ENCODE data around the gene TRIP6. TPM values are rescaled to one million over a fixed set of nuclear protein-coding genes. Genes with fewer than 3 reads are reported as not detected.

The TRIP6 gene
- total and polyA plus RNA-seq, 2 of the 8 experiments (the other 6 are each of a cell fraction or from before 2014, with no cell fraction given): 88.4 to 103 TPM

GRCh38 chr7:100888988-100889750 lies 22.0 kb downstream of the TRIP6 start, which contains the start of gene UFSP1:
Gene UFSP1 (minus strand): TSS chr7:100889715. CDS start chr7:100889271, 444 bp downstream.
- DNase-seq (ENCODE audit: low read depth in 1 of 2, low spot score in 2 of 2) (peak in 1 of 2 experiments; percentile 82), FAIRE-seq (no peak)
- H2AFZ ChIP-seq (ENCODE audit: low read length): no peak within 1 kb of the TSS
- TF ChIP-seq KDM4A (IDR thresholded peaks at IDR 0.05; ENCODE audit: low read depth, low read length, severe bottlenecking) (peak; percentile 42), ATF3 (IDR thresholded peaks at IDR 0.05; ENCODE audit: insufficient read depth, low read depth, low read length) (no peak), RBBP5 (IDR thresholded peaks at IDR 0.05; ENCODE audit: borderline replicate concordance, low read depth, low read length) (no peak), HDAC6 (IDR thresholded peaks at IDR 0.05; ENCODE audit: low read depth, low read length) (no peak), E2F6 (IDR thresholded peaks at IDR 0.05) (peak; percentile 61), POLR2AphosphoS5 (IDR thresholded peaks at IDR 0.05; ENCODE audit: low read depth, low read length) (0 out of 2 replicates have a peak, but pooled peaks have one; percentile 85), SIN3A (conservative IDR thresholded peaks at IDR 0.05 in 1 of 2, IDR thresholded peaks at IDR 0.05 in 1 of 2; ENCODE audit: low read depth in 1 of 2, low read length in 2 of 2) (peak; percentile 51 to 87; a peak in 2 of 4 replicates), TAF7 (optimal IDR thresholded peaks at IDR 0.05; ENCODE audit: borderline replicate concordance, low read depth, low read length) (peak; percentile 16), SIRT6 (IDR thresholded peaks at IDR 0.05; ENCODE audit: low read length) (no peak)

More at GRCh38 chr7:100888988-100889750, 22.0 kb downstream of the TRIP6 start, which contains the start of gene UFSP1:
- Histone ChIP-seq H2BK120ac (replicated peaks; ENCODE audit: low read depth, low read length) (no peak within 1 kb of the TSS), H3K9ac (replicated peaks in 1 of 4; ENCODE audit: extremely low read depth in 1 of 4, low read depth in 3 of 4, low read length in 3 of 4) (peak within 1 kb of the TSS; percentile 86 to 92 (median 88)), H3K23ac (ENCODE audit: insufficient read length) (peak within 1 kb of the TSS; percentile 40), H2BK20ac (ENCODE audit: low read length) (no peak within 1 kb of the TSS), H4K8ac (ENCODE audit: extremely low read depth, insufficient read depth, low read length) (peak within 1 kb of the TSS; percentile 87), H3K79me1 (ENCODE audit: low read depth, low read length) (peaks cover 14% of the 10 kb centered on the region), H4K20me1 (replicated peaks in 1 of 2; ENCODE audit: control insufficient read depth in 1 of 2, insufficient read depth in 2 of 2, low read length in 2 of 2) (peaks cover 15 to 17% of the 10 kb centered on the region in 2 experiments), H3K27me3 (replicated peaks in 1 of 4; ENCODE audit: control insufficient read depth in 3 of 4, extremely low read depth in 1 of 4, insufficient read depth in 3 of 4, low read length in 3 of 4) (peaks cover 0 to 8% (median under 1%) of the 10 kb centered on the region in 4 experiments; a peak in 3 of 7 replicates), H3K4me3 (ENCODE audit: extremely low read depth in 1 of 4, insufficient read depth in 2 of 4, low read depth in 3 of 4, low read length in 4 of 4) (peak within 1 kb of the TSS; percentile 75 to 91 (median 78)), H2BK15ac (ENCODE audit: low read length) (peak within 1 kb of the TSS; percentile 94; the same call in 1 of the 2 replicates), H4K91ac (replicated peaks; ENCODE audit: insufficient read length, low read length) (peak within 1 kb of the TSS; percentile 90), H2AK5ac (ENCODE audit: low read depth, low read length) (no peak within 1 kb of the TSS; the same call in 1 of the 2 replicates), H3K18ac (ENCODE audit: extremely low read depth, low read length) (peak within 1 kb of the TSS; percentile 98), H4K5ac (ENCODE audit: insufficient read length, low read depth, low read length) (peak within 1 kb of the TSS; percentile 92), H3K27ac (ENCODE audit: low read depth, low read length) (peak within 1 kb of the TSS; percentile 86), H3K4me1 (replicated peaks in 1 of 4; ENCODE audit: control insufficient read depth in 3 of 4, insufficient read depth in 4 of 4, low read length in 3 of 4) (peaks cover 0 to 20% (median 5%) of the 10 kb centered on the region in 4 experiments; a peak in 6 of 7 replicates), H3K4ac (replicated peaks; ENCODE audit: insufficient read length, low read depth, low read length) (peak within 1 kb of the TSS; percentile 98), H3K36me3 (ENCODE audit: control insufficient read depth in 2 of 4, insufficient read depth in 4 of 4, low read length in 3 of 4) (peaks cover 28 to 48% (median 38%) of the 10 kb centered on the region in 4 experiments), H3K56ac (replicated peaks; ENCODE audit: insufficient read length, low read depth, low read length) (peak within 1 kb of the TSS; percentile 78), H3K14ac (ENCODE audit: insufficient read length) (peak within 1 kb of the TSS; percentile 81), H3K4me2 (ENCODE audit: insufficient read depth in 1 of 2, low read depth in 2 of 2, low read length in 2 of 2) (peak within 1 kb of the TSS; percentile 91 to 96), H2BK5ac (ENCODE audit: low read depth, low read length) (peak within 1 kb of the TSS; percentile 99), H3K23me2 (ENCODE audit: low read depth, low read length) (peaks cover 20% of the 10 kb centered on the region; the same call in 1 of the 2 replicates), H3K79me2 (ENCODE audit: control insufficient read depth in 1 of 2, insufficient read depth in 2 of 2, low read length in 2 of 2) (peaks cover 0 to 25% of the 10 kb centered on the region in 2 experiments; a peak in 2 of 4 replicates), H2BK12ac (ENCODE audit: low read depth, low read length) (peak within 1 kb of the TSS; percentile 71; the same call in 1 of the 2 replicates), H3K9me3 (ENCODE audit: insufficient read depth in 2 of 2, low read depth in 1 of 2, low read length in 1 of 2) (no peaks in the 10 kb centered on the region; a peak in 1 of 4 replicates)
- CTCF ChIA-PET (ENCODE audit: partially characterized antibody): interaction anchor here (0.6 to 1.7 kb wide), 15 partner anchors 11 to 495 kb away, joined by 3 to 6 read pairs (median 3); partner anchors contain the start of genes POP7 and SLC12A9
- 2% methylated on average over 38 of the region's 73 CpGs; no CpG with 5 or more reads in 1 of the 2 experiments for WGBS, 2 experiments (ENCODE audit: extremely low coverage in 1 of 2, insufficient coverage in 1 of 2, insufficient read length in 1 of 2, insufficient replicate concordance in 2 of 2, low coverage in 1 of 2, low lambda C conversion rate in 2 of 2, missing lambda C conversion rate in 1 of 2)
- POLR2A ChIA-PET (ENCODE audit: partially characterized antibody): interaction anchor here (0.5 to 10.1 kb wide), 32 partner anchors 10 to 1537 kb away, joined by 3 to 313 read pairs (median 4); partner anchors contain the start of genes AP1S1, MUC3A, POP7 and SLC12A9
